ENCODE data around the gene CDCP1. TPM values are rescaled to one million over a fixed set of nuclear protein-coding genes. Genes with fewer than 3 reads are reported as not detected.

CDCP1 gene
- total and polyA plus RNA-seq, 2 donors (not counting 1 experiment from before 2014, with no cell fraction given): not detected

- intact Hi-C loops (cut with micrococcal nuclease): no loop called here
- Mint-ChIP-seq H3K27me3 (peaks cover 37% of the 10 kb centered on the region), H3K4me3 (no peak overlapping the region), H3K9me3 (ENCODE audit: insufficient read depth) (no peaks in the 10 kb centered on the region), H3K27ac (no peak overlapping the region), H3K4me1 (no peaks in the 10 kb centered on the region)
- Histone ChIP-seq H3K79me2 (ENCODE audit: control insufficient read depth, insufficient read depth, low read length) (no peaks in the 10 kb centered on the region), H3K4me3 (ENCODE audit: control extremely low read depth in 1 of 5, extremely low read depth in 1 of 5, insufficient read depth in 1 of 5, low read depth in 2 of 5, low read length in 4 of 5) (no peak overlapping the region), H2AFZ (ENCODE audit: insufficient read depth, low read depth, low read length, poor library complexity, severe bottlenecking) (no peak overlapping the region), H3K9me3 (ENCODE audit: control extremely low read depth in 1 of 3, control insufficient read depth in 2 of 3, insufficient read depth in 1 of 3, low read length in 2 of 3) (no peaks in the 10 kb centered on the region), H3K4me1 (ENCODE audit: control insufficient read depth in 2 of 2, insufficient read depth in 2 of 2, low read length in 2 of 2) (no peaks in the 10 kb centered on the region), H3K27me3 (replicated peaks in 1 of 4; ENCODE audit: control extremely low read depth in 1 of 4, control insufficient read depth in 3 of 4, insufficient read depth in 4 of 4, low read length in 3 of 4) (peaks cover 0 to 4% (median 3%) of the 10 kb centered on the region in 4 experiments), H4K20me1 (ENCODE audit: control insufficient read depth, insufficient read depth, low read length, poor library complexity, severe bottlenecking) (no peaks in the 10 kb centered on the region), H3K4me2 (replicated peaks; ENCODE audit: low read depth, low read length, poor library complexity, severe bottlenecking) (no peak overlapping the region), H3K36me3 (replicated peaks in 1 of 2; ENCODE audit: control extremely low read depth in 1 of 2, control insufficient read depth in 1 of 2, extremely low read depth in 1 of 2, insufficient read depth in 2 of 2, low read length in 1 of 2) (no peaks in the 10 kb centered on the region), H3K9ac (ENCODE audit: low read length) (no peak overlapping the region), H3K27ac (ENCODE audit: low read length in 2 of 2) (no peak overlapping the region)
- WGBS (ENCODE audit: insufficient coverage): 78% methylated on average over 3 of the region's 3 CpGs
- ChIA-PET POLR2A (no interaction called here), CTCF (no interaction called here)
- DNase-seq (no peak), ATAC-seq (ENCODE audit: low read depth) (no peak)
- TF ChIP-seq CTCF (IDR thresholded peaks at IDR 0.05): no peak
- TF ChIP-seq EZH2 (IDR thresholded peaks at IDR 0.05; ENCODE audit: borderline replicate concordance, insufficient read depth, low read depth, low read length, poor library complexity, severe bottlenecking): no peak
Measured at GRCh38 chr3:45127130-45127822, 18.9 kb downstream of the CDCP1 start.

GRCh38 chr3:45126730-45127129 lies 19.4 kb downstream of the CDCP1 start:
- Mint-ChIP-seq H3K9me3 (ENCODE audit: insufficient read depth) (no peaks in the 10 kb centered on the region), H3K4me1 (no peaks in the 10 kb centered on the region), H3K4me3 (no peak overlapping the region), H3K27me3 (peaks cover 37% of the 10 kb centered on the region), H3K27ac (no peak overlapping the region)
- POLR2A ChIA-PET: no interaction called here
- H2AFZ ChIP-seq (ENCODE audit: insufficient read depth, low read depth, low read length, poor library complexity, severe bottlenecking): no peak overlapping the region
- H4K20me1 ChIP-seq (ENCODE audit: control insufficient read depth, insufficient read depth, low read length, poor library complexity, severe bottlenecking): no peaks in the 10 kb centered on the region
- no peak overlapping the region for H3K9ac ChIP-seq (ENCODE audit: low read length)
- H3K4me1 ChIP-seq (ENCODE audit: control insufficient read depth in 2 of 2, insufficient read depth in 2 of 2, low read length in 2 of 2): no peaks in the 10 kb centered on the region
- no peak for ATAC-seq (ENCODE audit: low read depth)
- no peaks in the 10 kb centered on the region for H3K36me3 ChIP-seq (replicated peaks in 1 of 2; ENCODE audit: control extremely low read depth in 1 of 2, control insufficient read depth in 1 of 2, extremely low read depth in 1 of 2, insufficient read depth in 2 of 2, low read length in 1 of 2)
- H3K79me2 ChIP-seq (ENCODE audit: control insufficient read depth, insufficient read depth, low read length): no peaks in the 10 kb centered on the region
- H3K4me2 ChIP-seq (replicated peaks; ENCODE audit: low read depth, low read length, poor library complexity, severe bottlenecking): no peak overlapping the region
- H3K27ac ChIP-seq (ENCODE audit: low read length in 2 of 2): no peak overlapping the region
- no peak overlapping the region for H3K4me3 ChIP-seq (ENCODE audit: control extremely low read depth in 1 of 5, extremely low read depth in 1 of 5, insufficient read depth in 1 of 5, low read depth in 2 of 5, low read length in 4 of 5)
- TF ChIP-seq CTCF (IDR thresholded peaks at IDR 0.05) (no peak), EZH2 (IDR thresholded peaks at IDR 0.05; ENCODE audit: borderline replicate concordance, insufficient read depth, low read depth, low read length, poor library complexity, severe bottlenecking) (no peak)
- no peaks in the 10 kb centered on the region for H3K9me3 ChIP-seq (ENCODE audit: control extremely low read depth in 1 of 3, control insufficient read depth in 2 of 3, insufficient read depth in 1 of 3, low read length in 2 of 3)
- peaks cover 0 to 4% (median 3%) of the 10 kb centered on the region in 4 experiments for H3K27me3 ChIP-seq (replicated peaks in 1 of 4; ENCODE audit: control extremely low read depth in 1 of 4, control insufficient read depth in 3 of 4, insufficient read depth in 4 of 4, low read length in 3 of 4)
- intact Hi-C loops (cut with micrococcal nuclease): no loop called here
- DNase-seq: no peak
- 91% methylated on average over 4 of the region's 6 CpGs for WGBS (ENCODE audit: insufficient coverage)
- CTCF ChIA-PET: no interaction called here
